Esophagus squamous epithelium (tissue), 4 donors: ENCODE measurements around the gene ATN1.

Experiments
- CTCF ChIP-seq, 6 experiments: fragments of 450-650 bp in 4 of 6; fragments of 200-600 bp in 2 of 6; sonication (generic) in 2 of 6; IDR thresholded peaks; one replicate each; pipeline ENCODE4 v1.5.1; 2016 to 2019; ENCODE audit warnings: antibody characterized with exemption in 6 of 6, mild to moderate bottlenecking in 4 of 6, moderate library complexity in 4 of 6
- POLR2A ChIP-seq, 4 donors: fragments of 450-650 bp; IDR thresholded peaks; one replicate each; pipeline ENCODE4 v1.6.1; 2017; ENCODE audit warnings: antibody characterized with exemption in 4 of 4, mild to moderate bottlenecking in 4 of 4, moderate library complexity in 3 of 4

DNA sequence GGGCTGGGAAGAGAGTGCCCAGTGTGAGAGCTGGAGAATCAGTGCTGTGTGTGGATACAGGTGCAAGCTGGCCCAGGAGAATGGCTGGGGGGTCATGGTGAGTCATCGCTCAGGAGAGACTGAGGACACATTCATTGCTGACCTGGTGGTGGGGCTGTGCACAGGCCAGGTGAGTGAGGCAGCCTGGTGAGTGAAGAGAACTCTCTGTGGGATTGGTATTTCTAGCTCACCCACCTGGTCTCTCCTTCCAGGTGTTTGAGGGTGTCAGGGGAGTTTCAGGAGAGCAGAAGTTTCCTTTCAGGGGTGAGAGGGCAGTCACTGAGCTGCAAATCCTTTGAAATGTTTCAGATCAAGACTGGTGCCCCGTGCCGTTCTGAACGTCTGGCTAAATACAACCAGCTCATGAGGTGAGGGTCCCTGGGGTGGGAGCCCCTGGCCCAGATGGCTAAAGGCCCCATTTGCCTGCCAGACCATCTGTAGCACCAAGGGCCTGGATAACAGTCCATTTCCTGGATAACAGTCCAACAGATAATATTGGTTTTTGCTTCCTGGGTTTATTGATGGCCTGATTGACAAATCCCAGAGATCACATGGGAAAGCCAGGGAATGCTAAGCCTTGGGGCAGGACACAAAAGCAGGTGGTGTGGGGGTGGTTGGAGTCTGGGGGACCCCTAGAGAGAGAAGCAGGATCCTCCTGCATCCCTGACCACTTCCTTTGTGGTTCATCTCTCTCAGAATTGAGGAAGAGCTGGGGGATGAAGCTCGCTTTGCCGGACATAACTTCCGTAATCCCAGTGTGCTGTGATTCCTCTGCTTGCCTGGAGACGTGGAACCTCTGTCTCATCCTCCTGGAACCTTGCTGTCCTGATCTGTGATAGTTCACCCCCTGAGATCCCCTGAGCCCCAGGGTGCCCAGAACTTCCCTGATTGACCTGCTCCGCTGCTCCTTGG is 5.5 kb upstream of the ATN1 start:
- TF ChIP-seq POLR2A (IDR thresholded peaks at IDR 0.05) (no peak), CTCF (IDR thresholded peaks at IDR 0.05) (no peak)
